HG03342 (cell line): ENCODE results near the gene OR6Q1.
"Not testable (repeated sequence)": the region's sequence is repeated elsewhere in the genome, so short reads cannot be mapped to it uniquely, and the experiment has no call there.

Experiments
- ATAC-seq: cut with Tn5 transposase; IDR thresholded peaks from one replicate; pipeline ENCODE4 v1.9.1; 2021; ENCODE audit warnings: mild to moderate bottlenecking, moderate library complexity; ENCODE audit not compliant: unreplicated experiment

OR6Q1 gene, protein sequence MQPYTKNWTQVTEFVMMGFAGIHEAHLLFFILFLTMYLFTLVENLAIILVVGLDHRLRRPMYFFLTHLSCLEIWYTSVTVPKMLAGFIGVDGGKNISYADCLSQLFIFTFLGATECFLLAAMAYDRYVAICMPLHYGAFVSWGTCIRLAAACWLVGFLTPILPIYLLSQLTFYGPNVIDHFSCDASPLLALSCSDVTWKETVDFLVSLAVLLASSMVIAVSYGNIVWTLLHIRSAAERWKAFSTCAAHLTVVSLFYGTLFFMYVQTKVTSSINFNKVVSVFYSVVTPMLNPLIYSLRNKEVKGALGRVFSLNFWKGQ

DNA sequence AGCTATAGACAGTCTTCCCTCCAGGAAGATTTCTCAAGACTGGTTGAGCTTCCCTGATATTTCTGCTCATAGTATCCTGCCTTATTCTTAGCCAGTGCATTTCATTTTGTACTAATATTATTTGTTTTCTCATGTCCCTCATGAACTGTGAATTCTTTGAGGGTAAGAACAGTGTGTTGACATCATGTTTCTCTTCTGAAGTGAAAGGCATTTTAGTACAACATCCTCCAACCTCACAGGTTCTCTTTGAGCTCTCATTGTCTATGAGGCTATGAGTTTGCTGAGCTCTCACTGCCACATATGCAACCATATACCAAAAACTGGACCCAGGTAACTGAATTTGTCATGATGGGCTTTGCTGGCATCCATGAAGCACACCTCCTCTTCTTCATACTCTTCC lies at the start of gene OR6Q1:
Gene OR6Q1, plus strand, starts transcription at position 301 of the 400 bp plus-strand sequence. Its CDS starts 0 bp downstream, at position 301.
- no peak for ATAC-seq

DNA sequence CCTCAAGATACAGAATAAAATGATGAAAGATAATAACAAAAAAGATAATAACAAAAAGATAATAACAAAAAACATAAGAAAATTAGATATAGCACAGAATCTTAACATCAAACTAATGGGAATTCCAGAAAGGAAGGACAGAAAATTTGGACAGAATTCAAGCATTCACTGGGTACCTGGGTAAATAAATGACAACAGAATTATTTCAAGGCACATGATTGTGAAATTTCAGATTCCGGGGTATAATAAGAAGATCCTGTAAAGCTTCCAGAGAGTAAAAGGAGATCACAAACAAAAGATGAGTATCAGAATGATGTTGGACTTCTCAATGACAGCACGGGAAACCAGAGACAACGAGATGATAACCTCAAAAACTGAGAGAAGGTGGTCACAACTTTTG lies 49.2 kb upstream of the OR6Q1 start:
- ATAC-seq: no peak

DNA sequence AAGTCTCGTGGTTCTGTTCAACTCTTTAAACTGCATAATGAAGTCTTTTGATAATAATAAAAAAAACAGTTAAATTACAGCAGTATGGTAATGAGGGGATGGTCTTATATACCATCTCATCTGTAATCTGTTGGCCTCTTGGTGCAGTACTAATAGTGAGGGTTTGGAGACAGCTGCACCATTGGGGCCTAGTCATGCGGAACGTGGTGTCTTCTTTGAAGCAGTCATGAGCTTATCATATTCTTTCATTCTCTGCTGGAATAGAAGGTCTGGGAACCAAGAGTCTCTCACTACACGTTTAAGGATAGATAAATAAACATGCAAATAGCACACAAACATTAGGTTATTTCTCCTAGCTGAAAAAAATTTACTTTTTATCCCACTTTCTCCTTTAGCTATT lies 48.0 kb upstream of the OR6Q1 start:
- no peak for ATAC-seq

DNA sequence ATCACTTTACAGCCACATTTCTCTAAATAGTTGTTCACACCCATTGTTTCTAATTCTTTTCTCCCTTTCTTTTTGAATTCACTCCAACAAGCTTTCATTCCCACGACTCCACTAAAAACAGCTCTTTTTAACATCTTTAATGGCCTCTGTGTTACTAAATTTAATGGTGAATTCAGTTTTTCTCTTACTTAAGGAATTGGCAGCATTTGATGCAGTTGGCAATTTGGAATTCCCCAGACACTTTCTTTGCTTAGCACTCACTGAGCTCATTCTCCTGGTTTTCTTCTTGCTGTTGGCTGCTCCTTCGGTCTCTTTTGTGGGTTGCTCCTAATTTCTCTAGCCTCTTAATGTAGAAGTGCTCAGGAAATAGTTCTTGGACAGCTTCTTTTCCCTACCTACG lies 47.6 kb upstream of the OR6Q1 start:
- ATAC-seq: no peak

DNA sequence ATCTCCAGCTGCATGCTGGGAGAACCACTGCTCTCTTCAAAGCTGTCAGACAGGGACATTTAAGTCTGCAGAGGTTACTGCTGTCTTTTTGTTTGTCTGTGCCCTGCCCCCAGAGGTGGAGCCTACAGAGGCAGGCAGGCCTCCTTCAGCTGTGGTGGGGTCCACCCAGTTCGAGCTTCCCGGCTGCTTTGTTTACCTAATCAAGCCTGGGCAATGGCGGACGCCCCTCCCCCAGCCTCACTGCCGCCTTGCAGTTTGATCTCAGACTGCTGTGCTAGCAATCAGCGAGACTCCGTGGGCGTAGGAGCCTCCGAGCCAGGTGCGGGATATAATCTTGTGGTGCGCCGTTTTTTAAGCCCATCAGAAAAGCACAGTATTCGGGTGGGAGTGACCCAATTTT lies 31.2 kb upstream of the OR6Q1 start:
- not testable (repeated sequence) for ATAC-seq

DNA sequence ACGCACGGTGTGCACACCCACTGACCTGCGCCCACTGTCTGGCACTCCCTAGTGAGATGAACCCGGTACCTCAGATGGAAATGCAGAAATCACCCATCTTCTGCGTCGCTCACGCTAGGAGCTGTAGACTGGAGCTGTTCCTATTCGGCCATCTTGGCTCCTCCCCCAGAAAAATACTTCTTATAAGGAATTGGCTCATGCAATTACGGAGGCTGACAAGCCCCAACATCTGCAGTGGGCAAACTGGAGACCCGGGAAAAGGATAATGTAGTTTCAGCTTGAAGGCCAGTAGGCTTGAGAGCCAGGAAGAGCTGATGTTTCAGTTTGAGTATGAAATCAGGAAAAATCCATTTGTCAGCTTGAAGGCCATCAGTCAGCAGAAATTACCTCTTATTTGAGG lies 30.7 kb upstream of the OR6Q1 start:
- not testable (repeated sequence) for ATAC-seq

DNA sequence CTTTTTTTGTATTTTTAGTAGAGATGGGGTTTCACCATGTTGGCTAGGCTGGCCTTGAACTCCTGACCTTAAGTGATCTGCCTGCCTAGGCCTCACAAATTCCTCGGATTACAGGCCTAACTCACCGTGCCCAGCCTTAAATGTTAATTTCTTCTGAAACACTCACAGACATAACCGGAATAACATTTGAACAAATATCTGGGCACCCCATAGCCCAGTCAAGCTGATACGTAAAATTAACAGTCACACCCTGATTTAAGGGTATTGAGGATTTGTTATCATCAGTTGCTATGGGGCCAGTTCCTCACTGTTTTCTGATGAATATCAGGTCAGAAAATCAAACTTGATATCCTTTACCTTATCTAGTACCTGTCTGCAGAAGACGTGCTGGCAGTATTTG lies 30.1 kb upstream of the OR6Q1 start:
- ATAC-seq: no peak

DNA sequence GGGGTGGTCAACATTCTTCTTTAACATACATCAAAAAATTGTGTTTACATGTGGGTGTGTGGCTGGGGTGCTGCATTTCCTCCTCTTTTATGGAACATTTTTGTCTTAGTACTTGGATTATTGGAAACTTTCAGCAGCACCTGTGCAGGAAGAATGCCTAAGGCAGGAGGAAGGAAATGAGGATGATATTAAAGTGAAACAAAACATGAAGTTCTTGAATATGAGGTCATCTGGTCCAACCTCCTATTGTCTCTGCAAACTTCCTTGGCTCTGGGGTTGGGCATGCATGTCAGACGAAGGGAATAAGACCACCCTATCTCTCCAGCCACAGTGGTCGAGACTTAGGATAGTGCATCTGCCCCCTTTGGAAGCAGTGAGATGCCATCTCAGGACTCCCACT lies 27.7 kb upstream of the OR6Q1 start:
- no peak for ATAC-seq

DNA sequence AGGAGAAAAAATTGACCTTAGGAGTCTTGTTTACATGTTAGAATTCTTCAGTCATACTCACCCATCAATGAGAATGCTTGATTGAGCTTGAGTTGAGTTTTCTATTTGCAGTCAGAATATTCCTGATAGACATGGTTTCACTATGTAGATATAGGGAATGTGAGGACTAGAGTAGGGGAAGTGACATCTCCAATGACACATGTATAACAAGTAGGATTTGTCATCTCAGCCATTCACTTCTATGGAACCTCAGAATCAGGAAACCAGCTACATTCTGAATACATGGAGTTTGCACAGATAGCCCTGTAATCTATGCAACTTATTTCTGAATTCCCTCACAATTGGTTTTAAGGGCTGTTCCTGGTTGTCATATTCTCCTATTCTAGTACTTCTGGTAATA lies 27.2 kb upstream of the OR6Q1 start:
- no peak for ATAC-seq

DNA sequence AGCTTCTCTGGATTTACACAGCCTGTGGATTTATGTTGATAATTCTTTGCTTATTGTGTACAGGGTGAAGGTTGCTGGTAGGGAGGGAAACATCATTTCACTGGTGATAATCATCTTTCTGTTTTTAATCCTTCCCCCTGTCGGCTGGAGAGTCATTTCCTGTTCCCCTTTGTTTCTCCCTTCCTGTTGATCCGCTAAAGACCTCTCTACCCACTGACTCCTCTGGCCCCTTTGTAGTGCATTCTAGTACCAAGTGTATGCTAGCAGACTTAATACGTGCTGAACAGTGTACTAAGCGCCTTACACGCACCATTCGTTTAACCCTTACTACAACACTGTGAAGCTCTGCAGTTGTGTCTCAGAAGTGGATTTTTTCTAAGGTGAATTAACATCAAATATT lies 26.1 kb upstream of the OR6Q1 start:
- ATAC-seq: no peak

DNA sequence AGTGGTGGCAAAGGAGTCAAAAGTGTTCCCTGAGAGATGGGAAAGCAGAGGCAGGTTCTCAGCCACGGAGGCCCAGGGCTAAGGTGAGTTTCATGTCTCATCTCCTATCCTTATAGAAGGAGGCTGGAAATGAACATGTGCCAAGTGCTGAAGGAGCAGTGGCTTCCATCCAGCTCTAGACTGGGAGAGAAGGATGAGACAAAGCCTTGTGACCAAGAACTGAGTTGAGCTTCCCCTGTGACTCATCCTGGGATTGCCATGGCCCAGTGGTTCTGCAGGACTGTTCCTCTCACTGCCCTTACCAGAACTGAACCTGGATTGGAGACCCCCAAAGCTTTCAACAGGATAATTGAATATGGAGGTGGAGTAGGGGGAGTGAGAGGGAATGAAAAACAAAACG lies 23.8 kb upstream of the OR6Q1 start:
- ATAC-seq: no peak

DNA sequence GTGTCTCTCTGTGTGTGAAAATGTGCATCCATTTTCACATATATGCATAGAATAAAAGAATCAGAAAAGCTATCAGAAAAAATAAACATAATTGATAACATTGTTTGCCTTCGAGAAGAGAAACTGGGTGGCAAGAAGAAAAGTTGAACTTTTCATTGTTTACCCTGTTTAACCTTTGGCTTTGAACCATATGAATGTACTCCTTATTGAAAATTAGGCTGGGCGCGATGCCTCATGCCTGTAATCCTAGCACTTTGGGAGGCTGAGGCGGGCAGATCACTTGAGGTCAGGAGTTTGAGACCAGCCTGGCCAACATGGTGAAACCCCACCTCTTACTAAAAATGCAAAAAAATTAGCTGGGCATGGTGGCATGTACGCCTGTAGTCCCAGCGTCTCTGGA lies 19.0 kb upstream of the OR6Q1 start:
- ATAC-seq: no peak

DNA sequence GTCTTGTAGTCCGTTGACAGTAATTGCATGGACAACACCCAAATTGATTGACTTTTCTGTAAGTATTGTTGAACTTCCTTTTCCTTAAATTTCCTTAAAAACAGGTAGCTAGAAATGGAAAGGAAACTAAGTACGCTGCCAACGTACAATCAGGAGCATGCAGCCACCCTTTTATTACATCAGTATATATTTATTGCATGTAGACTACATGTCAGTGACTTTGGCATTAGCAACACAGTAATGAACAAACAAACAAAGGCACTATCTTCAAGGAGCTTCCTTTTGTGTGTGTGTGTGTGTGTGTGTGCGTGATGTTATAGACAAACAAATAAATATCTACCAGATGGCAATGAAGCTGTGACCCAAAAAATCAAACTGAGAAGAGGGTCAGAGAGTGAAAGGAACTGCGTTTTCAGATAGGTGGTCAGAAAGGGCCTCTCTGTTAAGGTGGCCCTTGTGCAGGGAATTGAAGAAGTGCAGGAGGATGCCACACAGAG lies 7.3 kb upstream of the OR6Q1 start, which contains the start of gene OR9Q1:
Gene OR9Q1, plus strand, starts transcription at position 447 of the 497 bp plus-strand sequence. CDS start 155,564 bp downstream, outside the sequence.
- no peak for ATAC-seq

DNA sequence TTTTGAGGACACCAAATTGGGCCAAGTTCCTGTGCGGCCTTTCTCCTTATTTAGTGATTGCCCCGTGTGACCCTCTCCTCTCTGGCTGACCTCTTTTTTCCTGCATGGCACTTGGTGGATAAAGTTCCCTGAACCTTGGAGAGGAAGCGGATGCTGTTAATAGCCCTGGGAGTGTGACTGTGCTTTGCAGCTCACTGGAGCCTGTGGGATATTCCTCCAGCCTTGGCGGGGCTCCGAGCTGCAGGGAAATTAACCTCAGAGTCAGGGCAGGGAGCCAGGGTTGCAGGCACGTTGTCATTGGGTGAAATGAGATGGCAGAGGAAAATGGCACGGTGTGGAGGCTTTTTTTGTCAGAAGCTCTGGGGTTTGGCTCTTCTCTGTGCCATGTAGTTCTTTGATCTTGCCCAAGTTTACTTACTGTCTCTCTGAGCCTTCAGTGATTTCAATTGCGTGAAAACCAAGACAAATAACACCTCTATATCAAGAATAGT lies 6.1 kb upstream of the OR6Q1 start:
- ATAC-seq: no peak

DNA sequence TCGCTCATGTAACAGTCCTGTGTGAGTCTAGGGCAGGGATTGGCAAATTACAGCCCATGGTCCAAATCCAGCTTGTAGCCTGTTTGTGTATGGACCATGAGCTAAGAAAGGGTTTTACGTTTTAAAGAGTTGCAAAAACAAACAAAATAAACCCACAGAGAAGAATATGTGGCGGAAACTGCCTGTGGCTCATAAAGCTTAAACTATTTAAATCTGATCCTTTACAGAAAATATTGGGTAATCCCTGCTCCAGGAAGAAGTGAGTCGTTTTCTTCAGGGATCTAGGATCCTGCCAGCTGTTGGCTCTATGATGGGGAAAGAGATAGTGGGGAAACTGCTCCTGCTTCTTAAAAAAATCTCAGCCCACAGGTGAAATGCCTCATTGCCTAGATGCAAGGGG lies 3.4 kb upstream of the OR6Q1 start:
- ATAC-seq: no peak

DNA sequence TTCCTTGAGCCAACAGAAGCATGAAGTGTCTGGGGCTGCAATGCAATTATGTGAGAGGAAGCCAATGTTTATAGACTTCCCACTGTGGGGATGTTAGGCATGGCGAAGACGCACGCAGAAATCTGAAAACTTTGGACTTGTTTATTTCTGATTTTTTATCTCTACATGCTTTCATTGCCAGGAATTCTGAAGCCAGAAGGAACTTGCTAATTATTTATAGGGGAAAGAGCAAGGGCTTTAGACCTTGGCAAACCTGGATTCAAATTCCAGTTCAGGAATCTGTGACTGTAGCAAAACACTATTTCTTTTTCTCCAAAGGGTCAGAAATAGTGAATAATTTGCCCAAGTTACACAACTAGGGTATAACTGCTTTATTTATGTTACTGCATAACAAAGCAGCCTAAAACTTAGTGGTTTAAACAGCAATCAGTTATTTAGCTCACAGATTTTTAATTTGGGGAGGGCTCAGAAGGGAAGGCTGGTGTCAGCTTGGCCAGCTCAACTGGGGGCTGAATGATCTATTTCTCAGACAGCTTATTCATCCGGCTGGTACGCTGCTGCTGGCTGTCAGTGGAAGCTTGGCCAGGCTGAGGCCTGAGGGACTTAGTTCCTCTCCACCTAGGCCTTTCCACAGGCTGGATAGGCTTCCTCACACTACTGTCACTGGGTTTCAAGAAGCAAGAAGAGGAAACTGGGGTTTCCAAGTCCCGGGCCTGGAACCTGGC lies 1.9 kb upstream of the OR6Q1 start:
- no peak for ATAC-seq

DNA sequence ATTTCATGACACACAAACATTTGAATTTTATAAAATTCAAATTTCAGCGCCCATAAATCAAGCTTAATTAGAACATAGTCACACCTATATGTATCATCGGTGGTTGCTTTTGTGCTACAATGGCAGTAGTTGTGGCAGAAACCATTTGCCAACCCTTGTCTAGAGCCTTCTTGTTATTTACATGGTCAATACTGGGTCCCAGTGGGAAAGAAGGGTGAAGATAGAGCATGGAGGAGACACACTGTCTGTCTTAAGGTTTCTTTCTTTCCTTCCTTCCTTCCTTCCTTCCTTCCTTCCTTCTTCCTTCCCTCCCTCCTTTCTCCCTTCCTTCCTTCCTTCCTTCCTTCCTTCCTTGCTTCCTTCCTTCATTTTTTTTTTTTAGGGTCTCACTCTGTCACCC lies 3.7 kb downstream of the OR6Q1 start:
- no peak for ATAC-seq

DNA sequence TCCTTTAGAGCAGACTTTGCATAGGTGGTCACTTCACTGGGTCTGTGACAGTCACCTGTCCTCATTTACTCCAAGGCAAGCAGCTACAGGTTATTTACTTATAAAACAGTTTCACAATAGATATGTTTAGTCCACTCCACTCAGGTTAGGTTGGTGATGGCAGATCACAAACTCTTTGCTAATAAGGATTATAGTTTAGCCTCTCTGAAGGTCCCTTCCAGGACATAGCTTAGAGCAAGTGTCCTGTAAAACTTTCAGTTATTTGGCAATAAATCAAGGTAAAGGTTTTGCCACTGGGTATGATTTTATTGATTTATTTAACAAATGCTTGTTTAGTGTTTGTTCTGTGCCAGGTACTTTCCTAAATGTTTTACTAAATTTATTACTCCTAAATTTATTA lies 8.8 kb downstream of the OR6Q1 start:
- no peak for ATAC-seq

DNA sequence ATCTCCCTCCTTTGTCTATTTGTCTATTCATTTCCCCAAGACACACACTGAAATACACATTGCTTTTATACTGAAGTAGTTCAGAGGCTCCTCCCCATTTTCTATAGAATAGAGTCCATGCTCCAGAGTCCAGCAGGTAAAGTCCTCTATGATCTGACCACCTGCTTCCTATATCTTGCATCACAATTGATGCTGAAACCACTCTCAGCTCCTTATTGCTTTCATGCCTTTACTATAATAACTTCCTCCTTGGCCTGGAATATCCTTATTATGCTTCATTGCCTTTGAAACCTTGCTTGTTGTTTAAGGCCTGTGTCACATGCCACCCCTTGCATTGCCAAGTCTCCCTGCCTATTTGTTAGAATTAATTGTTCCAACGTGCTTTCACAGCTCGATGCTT lies 12.6 kb downstream of the OR6Q1 start:
- ATAC-seq: no peak

DNA sequence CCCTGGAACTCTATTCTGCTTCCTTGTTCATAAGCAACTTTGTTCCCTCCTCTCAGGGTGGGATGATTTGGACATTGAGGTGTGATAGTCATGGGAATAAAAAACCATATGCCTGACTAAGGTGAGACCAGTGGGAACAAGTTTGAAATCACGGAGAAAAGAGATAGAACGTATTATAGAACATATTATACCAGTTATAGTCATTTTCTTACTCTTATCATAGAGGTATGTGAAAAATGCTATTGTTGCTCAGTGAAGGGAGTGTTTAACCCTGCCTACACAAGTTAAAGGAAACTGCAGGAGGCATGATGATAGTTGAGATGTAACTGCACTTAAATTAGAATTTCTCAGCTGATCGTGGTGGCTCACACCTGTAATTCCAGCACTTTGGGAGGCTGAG lies 15.5 kb downstream of the OR6Q1 start:
- no peak for ATAC-seq

DNA sequence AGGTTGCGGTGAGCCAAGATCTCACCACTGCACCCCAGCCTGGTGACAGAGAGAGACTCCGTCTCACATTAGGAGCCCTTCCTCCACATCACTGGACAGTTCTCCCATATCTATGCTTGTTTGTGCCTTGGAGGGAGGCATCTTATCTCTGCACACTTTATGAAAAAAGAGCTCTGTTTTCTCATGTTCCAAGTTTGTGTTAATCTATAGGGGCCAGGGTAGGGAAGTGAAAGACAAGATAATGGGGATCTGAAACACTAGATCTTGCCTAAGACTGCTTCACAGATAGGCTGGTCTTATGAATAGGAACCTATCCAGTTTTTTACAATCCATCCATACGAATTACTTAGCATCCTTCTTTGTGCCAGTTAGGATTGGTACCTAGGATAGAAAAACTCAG lies 17.1 kb downstream of the OR6Q1 start:
- no peak for ATAC-seq

DNA sequence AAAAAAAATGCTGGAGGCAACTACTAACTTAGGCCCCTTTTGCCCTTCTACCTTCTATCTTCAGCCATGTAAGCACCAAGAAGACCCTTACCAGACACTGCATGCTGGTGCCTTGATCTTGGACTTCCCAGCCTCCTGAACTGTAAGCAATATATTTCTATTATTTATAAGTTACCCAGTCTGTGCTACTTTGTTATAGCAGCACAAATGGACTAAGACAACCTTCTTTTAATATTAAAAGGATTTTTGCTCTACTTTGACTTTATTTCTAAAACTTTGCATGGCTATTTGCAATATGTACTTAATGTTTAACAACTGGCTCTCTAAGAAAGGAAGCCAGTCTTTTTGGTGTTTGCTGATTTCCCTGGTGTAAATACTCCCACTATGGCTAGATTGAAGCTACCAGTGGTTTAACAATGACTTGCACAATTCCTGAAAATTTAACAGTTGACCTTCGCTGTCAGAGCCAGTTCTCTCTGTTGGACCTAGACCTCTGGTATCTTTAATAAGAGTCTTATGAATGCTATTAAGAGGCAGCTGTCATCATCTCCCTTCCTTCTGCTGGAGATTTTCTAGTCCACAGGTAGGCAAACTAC lies 25.2 kb downstream of the OR6Q1 start:
- no peak for ATAC-seq
